ENCODE results near the gene ST6GAL1.

DNA sequence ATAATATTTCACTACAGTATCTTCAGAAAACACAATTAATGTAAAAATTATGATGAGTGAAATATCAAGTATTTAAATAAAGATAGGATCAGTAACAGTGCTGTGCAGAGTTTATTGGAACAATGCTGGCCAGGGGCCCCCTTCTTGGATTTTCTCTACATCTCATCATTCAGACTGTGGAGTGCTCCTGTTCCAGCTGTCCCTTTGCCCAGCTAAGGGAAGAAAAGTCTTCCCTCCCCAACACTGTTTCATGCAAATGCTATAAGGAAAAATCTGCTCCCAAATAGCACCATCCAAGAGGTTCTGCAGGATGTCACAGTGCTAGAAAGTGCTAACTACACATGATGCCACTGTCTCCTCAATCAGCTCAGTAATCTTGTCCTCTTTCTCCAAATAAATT, 144.5 kb downstream of the ST6GAL1 start:
- TF ChIP-seq CTCF (IDR thresholded peaks at IDR 0.05; ENCODE audit: low read depth, low read length) (no peak), POLR2A (IDR thresholded peaks at IDR 0.05; ENCODE audit: extremely low read depth, insufficient read length) (no peak)

All from NB4 (cell line).